Uterus (tissue), 4 donors: ENCODE measurements around the gene VEZF1. TPM values are rescaled to one million over a fixed set of nuclear protein-coding genes. Genes with fewer than 3 reads are reported as not detected.

ENCODE experiments used
- DNase-seq, 2 donors: peaks; one replicate each; pipeline ENCODE4 v3.0.0-alpha.2; 2019 to 2020
- H3K27ac ChIP-seq, 2 donors: fragments of 200-600 bp; sonication (generic); 1 replicate in 1 of 2; 2 replicates in 1 of 2; pipeline ENCODE4 v1.5.1; 2016 to 2018
- H3K27me3 ChIP-seq, 2 donors: fragments of 200-600 bp; sonication (generic); one replicate each; pipeline ENCODE4 v1.5.1; 2018 to 2019; ENCODE audit warnings: control low read depth in 1 of 2
- H3K36me3 ChIP-seq, 2 donors: fragments of 200-600 bp; sonication (generic); one replicate each; pipeline ENCODE4 v1.5.1; 2019; ENCODE audit warnings: control low read depth in 1 of 2
- H3K4me1 ChIP-seq, 2 donors: fragments of 200-600 bp; sonication (generic); one replicate each; pipeline ENCODE4 v1.5.1; 2018 to 2019; ENCODE audit warnings: control low read depth in 1 of 2
- H3K4me3 ChIP-seq, 2 donors: fragments of 200-600 bp; sonication (generic); 1 replicate in 1 of 2; 2 replicates in 1 of 2; pipeline ENCODE4 v1.5.1; 2018 to 2019; ENCODE audit warnings: mild to moderate bottlenecking in 1 of 2
- H3K9me3 ChIP-seq, 2 donors: fragments of 200-600 bp; sonication (generic); one replicate each; pipeline ENCODE4 v1.5.1; 2019; ENCODE audit warnings: control low read depth in 1 of 2
- POLR2A ChIP-seq, 2 donors: fragments of 450-650 bp; IDR thresholded peaks; one replicate each; pipeline ENCODE4 v1.6.1; 2016; ENCODE audit warnings: antibody characterized with exemption in 2 of 2, mild to moderate bottlenecking in 1 of 2, moderate library complexity in 1 of 2
- intact Hi-C: fragments of 100-400 bp; cut with DNase I; formaldehyde crosslinking; loops from one replicate; pipeline ENCODE4 v1.15.1; 2023; ENCODE audit warnings: low total_unique reads
- small RNA-seq: library from RNA; depleted of rRNA; stranded (forward); fragments of <200 nt; gene quantifications from one replicate; pipeline ENCODE3, GENCODE V24; 2016
- total RNA-seq, 4 donors: library from RNA; depleted of rRNA in 3 of 4; stranded (reverse); fragments of >200 nt in 3 of 4; gene quantifications; one replicate each; pipeline versions ENCODE4 v1.1.0 to v1.2.4, GENCODE V29; 2014 to 2023
- TF ChIP-seq, protein P1 (sequence below), 4 experiments: fragments of 200-600 bp in 2 of 4; fragments of 450-650 bp in 2 of 4; sonication (generic) in 2 of 4; IDR thresholded peaks; one replicate each; pipeline ENCODE4 v1.5.1; 2016 to 2019; ENCODE audit warnings: antibody characterized with exemption in 4 of 4, mild to moderate bottlenecking in 2 of 4, moderate library complexity in 1 of 4
- donor health status: DM: yes; HTN: yes; CAD: no.

The VEZF1 gene
- total RNA-seq, 4 donors from 2014 or later, result 58.8 to 133 (median 110) TPM

- DNase-seq, result no peak
- Histone ChIP-seq H3K4me3 (no peak overlapping the region), H3K36me3 (no peaks in the 10 kb centered on the region), H3K4me1 (peaks cover 0 to 22% of the 10 kb centered on the region in 2 donors), H3K27me3 (no peaks in the 10 kb centered on the region), H3K27ac (peak overlapping the region; percentile 12 to 52), H3K9me3 (no peaks in the 10 kb centered on the region)
- TF ChIP-seq, protein P1, sequence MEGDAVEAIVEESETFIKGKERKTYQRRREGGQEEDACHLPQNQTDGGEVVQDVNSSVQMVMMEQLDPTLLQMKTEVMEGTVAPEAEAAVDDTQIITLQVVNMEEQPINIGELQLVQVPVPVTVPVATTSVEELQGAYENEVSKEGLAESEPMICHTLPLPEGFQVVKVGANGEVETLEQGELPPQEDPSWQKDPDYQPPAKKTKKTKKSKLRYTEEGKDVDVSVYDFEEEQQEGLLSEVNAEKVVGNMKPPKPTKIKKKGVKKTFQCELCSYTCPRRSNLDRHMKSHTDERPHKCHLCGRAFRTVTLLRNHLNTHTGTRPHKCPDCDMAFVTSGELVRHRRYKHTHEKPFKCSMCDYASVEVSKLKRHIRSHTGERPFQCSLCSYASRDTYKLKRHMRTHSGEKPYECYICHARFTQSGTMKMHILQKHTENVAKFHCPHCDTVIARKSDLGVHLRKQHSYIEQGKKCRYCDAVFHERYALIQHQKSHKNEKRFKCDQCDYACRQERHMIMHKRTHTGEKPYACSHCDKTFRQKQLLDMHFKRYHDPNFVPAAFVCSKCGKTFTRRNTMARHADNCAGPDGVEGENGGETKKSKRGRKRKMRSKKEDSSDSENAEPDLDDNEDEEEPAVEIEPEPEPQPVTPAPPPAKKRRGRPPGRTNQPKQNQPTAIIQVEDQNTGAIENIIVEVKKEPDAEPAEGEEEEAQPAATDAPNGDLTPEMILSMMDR (IDR thresholded peaks at IDR 0.05), result no peak
- TF ChIP-seq POLR2A (IDR thresholded peaks at IDR 0.05), result no peak
- intact Hi-C loops, result no loop called here
Observed at GRCh38 chr17:57926723-57927047, 61.4 kb downstream of the VEZF1 start.

DNA sequence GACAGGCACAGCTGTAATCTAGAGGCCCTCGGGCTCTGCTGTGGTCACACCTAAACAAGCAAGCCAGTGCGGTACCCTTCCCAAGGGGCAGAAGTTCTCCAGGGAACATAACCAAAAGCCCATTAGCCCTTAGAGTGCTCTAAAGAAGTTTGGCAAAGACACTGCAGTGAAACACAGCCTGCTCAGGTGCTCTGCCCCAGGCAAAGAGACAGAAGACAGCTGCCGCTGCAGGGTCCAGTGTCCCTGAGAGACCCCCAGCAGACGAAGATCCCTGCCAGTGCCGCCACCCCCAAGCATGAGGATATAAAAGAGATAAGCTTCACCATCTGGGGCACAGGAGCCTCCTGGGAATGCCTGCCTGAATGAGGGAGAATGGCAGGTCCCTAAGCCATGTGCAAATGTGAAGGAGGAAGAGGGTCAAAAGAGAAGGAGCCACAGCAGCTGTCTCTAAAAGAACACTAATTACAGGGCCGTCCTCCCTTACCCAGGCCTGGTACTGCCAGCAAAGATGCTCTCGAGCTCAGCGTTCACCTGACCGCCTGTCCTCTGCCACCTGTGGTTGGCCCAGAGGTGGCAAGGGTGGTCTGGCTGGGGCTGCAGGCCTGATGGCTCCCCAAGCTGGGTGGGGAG lies 62.6 kb downstream of the VEZF1 start:
- H3K9me3 ChIP-seq, result no peaks in the 10 kb centered on the region
- no peaks in the 10 kb centered on the region for H3K36me3 ChIP-seq
- no peak for DNase-seq
- TF ChIP-seq POLR2A (IDR thresholded peaks at IDR 0.05), result no peak
- intact Hi-C loops, result no loop called here
- peaks cover 0 to 24% of the 10 kb centered on the region in 2 donors for H3K4me1 ChIP-seq
- H3K27ac ChIP-seq, result peak overlapping the region; percentile 52 to 65
- no peak overlapping the region for H3K4me3 ChIP-seq
- no peaks in the 10 kb centered on the region for H3K27me3 ChIP-seq

DNA sequence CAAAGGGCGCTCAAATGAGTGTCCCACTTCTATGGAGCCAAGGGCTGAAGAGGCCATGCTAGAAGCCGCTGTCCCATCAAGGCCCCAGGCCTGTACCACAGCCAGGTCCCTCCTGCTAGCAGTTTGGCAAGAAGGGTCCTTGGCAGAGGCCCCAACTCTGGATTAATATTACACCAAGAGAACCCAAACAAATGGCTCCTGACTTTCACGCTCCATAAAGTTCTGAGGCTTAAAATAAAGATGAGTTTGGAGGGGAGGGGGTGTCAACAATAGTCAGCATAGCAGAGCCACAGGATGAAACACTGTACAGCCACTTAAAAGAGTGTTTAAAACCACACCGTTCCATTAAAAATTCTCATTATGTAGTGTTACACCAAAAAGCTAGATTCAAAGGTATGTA lies 63.4 kb downstream of the VEZF1 start:
- TF ChIP-seq POLR2A (IDR thresholded peaks at IDR 0.05), result no peak
- TF ChIP-seq, protein P1 (IDR thresholded peaks at IDR 0.05), result no peak
- Histone ChIP-seq H3K4me1 (peaks cover 0 to 24% of the 10 kb centered on the region in 2 donors), H3K27ac (peak overlapping the region; percentile 52 to 65), H3K27me3 (no peaks in the 10 kb centered on the region), H3K9me3 (no peaks in the 10 kb centered on the region), H3K36me3 (no peaks in the 10 kb centered on the region), H3K4me3 (no peak overlapping the region)
- DNase-seq, result no peak
- intact Hi-C loops, result no loop called here

Small RNA genes lying within 50 kb of the gene (small RNA-seq; reads per million reads assigned to genes)
- not detected for gene AC015813.4

Other genes with a start within 250 kb of the VEZF1 start
- not detected for gene CCDC182, start 243.0 kb downstream of the VEZF1 start, total RNA-seq
- 10 to 100 TPM in 2 of 4 donors, 1 to 10 TPM in 2; 5.9 to 35.2 (median 16.8) TPM for gene MRPS23, start 138.2 kb downstream of the VEZF1 start, total RNA-seq
- 10 to 100 TPM in 3 of 4 donors, 1 to 10 TPM in 1; 7.9 to 63.6 (median 18.8) TPM for gene CUEDC1, start 32.8 kb downstream of the VEZF1 start, total RNA-seq
- gene SRSF1, start 19.0 kb upstream of the VEZF1 start, total RNA-seq, result 100 to 1,000 TPM; 116 to 429 (median 147) TPM
- 10 to 100 TPM in 3 of 4 donors, 1 to 10 TPM in 1; 6.1 to 37.8 (median 23.2) TPM for gene DYNLL2, start 95.2 kb upstream of the VEZF1 start, total RNA-seq
- not detected for gene OR4D1, start 160.1 kb upstream of the VEZF1 start, total RNA-seq
- not detected for gene OR4D2, start 178.7 kb upstream of the VEZF1 start, total RNA-seq
- gene EPX, start 204.5 kb upstream of the VEZF1 start, total RNA-seq, result not detected
- 10 to 100 TPM in 2 of 4 donors, 1 to 10 TPM in 2; 4.4 to 23.2 (median 12.3) TPM for gene MKS1, start 231.0 kb upstream of the VEZF1 start, total RNA-seq